Rectal smooth muscle tissue (tissue), 1 donor: ENCODE results near the gene ZNRD2.
A peak's percentile ranks its signal among the peaks of the same experiment; 100 is the strongest.

Experiments
- H3K27ac ChIP-seq: one replicate; pipeline ENCODE4 v1.7.0; 2013; ENCODE audit warnings: low read depth, low read length, inconsistent platforms
- H3K27me3 ChIP-seq: one replicate; pipeline ENCODE4 v1.7.0; 2013; ENCODE audit warnings: low read length; ENCODE audit not compliant: control insufficient read depth, insufficient read depth
- H3K36me3 ChIP-seq: one replicate; pipeline ENCODE4 v1.7.0; 2013; ENCODE audit warnings: low read length; ENCODE audit not compliant: control insufficient read depth, insufficient read depth
- H3K4me1 ChIP-seq: one replicate; pipeline ENCODE4 v1.7.0; 2013; ENCODE audit warnings: low read length; ENCODE audit not compliant: control insufficient read depth, insufficient read depth
- H3K4me3 ChIP-seq: one replicate; pipeline ENCODE4 v1.7.0; 2013; ENCODE audit warnings: low read length
- H3K9ac ChIP-seq: one replicate; pipeline ENCODE4 v1.7.0; 2013; ENCODE audit warnings: low read length

The ZNRD2 gene

DNA sequence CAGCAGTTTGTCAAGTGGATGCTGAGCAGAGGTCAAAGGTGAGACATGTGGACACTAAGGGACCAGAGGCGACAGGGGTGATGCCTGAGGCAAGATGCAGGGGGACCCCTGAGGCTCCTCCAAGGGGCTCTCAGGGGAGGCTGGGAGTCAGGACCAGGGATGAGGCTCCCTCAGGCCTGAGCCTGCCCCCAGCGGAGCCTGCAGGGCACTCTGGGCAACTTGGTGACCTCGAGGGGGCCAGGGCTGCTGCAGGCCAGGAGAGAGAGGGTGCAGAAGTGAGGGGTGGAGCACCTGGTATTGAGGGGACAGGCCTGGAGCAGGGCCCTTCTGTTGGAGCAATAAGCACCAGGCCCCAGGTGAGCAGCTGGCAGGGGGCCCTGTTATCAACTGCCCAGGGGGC lies 11.7 kb downstream of the ZNRD2 start:
- peaks cover 13% of the 10 kb centered on the region for H3K4me1 ChIP-seq
- no peak overlapping the region for H3K27ac ChIP-seq
- H3K36me3 ChIP-seq, result peaks cover 39% of the 10 kb centered on the region
- H3K27me3 ChIP-seq, result no peaks in the 10 kb centered on the region
- no peak overlapping the region for H3K4me3 ChIP-seq
- no peak overlapping the region for H3K9ac ChIP-seq

DNA sequence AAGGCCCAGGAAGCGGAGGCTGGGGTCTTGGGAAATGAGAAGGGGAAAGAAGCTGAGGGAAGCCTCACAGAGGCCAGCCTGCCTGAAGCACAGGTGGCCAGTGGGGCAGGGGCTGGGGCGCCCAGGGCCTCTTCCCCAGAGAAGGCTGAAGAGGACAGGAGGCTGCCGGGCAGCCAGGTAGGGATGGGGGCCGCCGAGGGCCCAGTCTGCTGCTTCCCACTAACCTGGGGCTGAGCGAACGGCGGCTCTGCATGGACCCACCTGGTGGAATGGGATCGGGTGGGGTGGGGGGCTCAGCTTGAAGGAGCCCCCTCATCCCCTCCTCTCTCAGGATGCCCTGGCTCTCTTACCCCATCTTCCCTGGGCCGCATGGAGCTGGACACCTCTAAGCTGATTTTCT lies 13.3 kb downstream of the ZNRD2 start:
- peaks cover 42% of the 10 kb centered on the region for H3K36me3 ChIP-seq
- H3K27me3 ChIP-seq, result no peaks in the 10 kb centered on the region
- H3K4me1 ChIP-seq, result peaks cover 18% of the 10 kb centered on the region
- H3K9ac ChIP-seq, result no peak overlapping the region
- H3K27ac ChIP-seq, result no peak overlapping the region
- no peak overlapping the region for H3K4me3 ChIP-seq

DNA sequence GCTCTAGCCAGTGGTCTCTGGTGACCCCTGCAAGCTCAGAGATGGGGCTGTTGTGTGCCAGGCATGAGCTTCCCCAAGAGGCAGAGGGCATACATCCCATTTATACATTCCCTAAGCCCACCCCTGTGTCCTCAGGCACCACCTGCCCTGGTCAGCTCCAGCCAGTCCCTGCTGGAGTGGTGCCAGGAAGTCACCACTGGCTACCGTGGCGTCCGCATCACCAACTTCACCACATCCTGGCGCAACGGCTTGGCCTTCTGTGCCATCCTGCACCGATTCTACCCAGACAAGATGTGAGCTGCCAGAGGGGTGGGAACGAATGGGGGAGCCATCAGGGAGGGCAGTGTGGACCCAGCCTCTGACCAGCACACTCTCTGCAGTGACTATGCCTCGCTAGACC lies 13.8 kb downstream of the ZNRD2 start:
- Histone ChIP-seq H3K4me3 (no peak overlapping the region), H3K4me1 (peaks cover 18% of the 10 kb centered on the region), H3K27me3 (no peaks in the 10 kb centered on the region), H3K27ac (peak overlapping the region; percentile 25), H3K36me3 (peaks cover 42% of the 10 kb centered on the region), H3K9ac (no peak overlapping the region)

DNA sequence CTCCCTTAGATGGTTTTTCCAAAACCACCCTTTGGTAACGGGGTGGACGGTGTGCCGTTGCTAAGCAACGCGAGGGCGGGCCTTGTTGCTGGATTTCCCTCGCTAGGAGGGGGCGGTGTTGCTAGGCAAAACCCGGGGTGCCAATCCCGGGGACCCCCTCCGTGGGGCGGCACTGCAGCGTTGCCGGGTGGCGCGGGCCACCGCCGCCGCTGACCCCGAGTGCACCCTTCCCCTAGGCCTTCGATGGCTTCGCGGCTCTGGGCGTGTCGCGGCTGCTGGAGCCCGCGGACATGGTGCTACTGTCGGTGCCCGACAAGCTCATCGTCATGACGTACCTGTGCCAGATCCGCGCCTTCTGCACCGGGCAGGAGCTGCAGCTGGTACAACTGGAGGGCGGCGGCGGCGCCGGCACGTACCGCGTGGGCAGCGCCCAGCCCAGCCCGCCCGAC lies 14.5 kb downstream of the ZNRD2 start:
- no peak overlapping the region for H3K27ac ChIP-seq
- no peak overlapping the region for H3K9ac ChIP-seq
- H3K36me3 ChIP-seq, result peaks cover 40% of the 10 kb centered on the region
- peaks cover 18% of the 10 kb centered on the region for H3K4me1 ChIP-seq
- H3K27me3 ChIP-seq, result no peaks in the 10 kb centered on the region
- H3K4me3 ChIP-seq, result no peak overlapping the region

DNA sequence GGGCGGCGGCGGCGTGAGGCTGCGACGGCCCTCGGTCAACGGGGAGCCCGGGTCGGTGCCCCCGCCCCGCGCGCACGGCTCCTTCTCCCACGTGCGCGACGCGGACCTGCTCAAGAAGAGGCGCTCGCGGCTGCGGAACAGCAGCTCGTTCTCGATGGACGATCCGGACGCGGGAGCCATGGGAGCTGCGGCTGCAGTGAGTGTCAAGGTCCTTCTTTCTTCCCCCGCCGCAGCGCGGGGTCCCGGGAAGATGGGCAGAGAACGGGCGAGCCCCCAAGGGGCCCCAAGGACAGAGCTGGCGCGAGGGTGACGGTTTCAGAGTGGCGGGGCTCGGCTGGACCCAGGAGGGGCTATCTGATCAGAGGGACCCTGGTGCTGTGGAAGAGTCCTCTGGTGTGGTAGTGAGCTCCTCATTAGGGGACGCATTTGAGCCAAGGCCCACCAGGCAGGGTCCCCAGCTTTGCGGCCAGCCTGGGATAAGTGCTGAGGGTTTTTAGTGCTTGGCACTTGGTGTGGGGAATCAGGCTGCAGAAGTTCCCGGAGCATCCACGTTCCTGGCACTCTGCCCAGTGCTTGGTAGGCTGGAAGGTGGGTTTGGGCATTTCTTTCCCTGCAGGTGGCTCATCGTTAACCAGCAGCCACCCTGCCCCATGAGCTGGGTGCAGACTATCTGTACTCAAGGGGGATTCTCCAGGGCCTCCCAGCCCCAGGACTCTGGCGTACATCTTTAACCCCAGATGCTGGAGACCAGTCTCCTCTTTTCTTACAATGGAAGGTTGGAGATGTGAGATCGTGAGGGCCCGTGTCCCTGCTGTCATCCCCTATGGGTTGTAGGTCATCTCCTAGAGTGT lies 15.3 kb downstream of the ZNRD2 start:
- Histone ChIP-seq H3K27me3 (no peaks in the 10 kb centered on the region), H3K36me3 (peaks cover 35% of the 10 kb centered on the region), H3K4me3 (no peak overlapping the region), H3K9ac (no peak overlapping the region), H3K4me1 (peaks cover 18% of the 10 kb centered on the region), H3K27ac (peak overlapping the region; percentile 19)

DNA sequence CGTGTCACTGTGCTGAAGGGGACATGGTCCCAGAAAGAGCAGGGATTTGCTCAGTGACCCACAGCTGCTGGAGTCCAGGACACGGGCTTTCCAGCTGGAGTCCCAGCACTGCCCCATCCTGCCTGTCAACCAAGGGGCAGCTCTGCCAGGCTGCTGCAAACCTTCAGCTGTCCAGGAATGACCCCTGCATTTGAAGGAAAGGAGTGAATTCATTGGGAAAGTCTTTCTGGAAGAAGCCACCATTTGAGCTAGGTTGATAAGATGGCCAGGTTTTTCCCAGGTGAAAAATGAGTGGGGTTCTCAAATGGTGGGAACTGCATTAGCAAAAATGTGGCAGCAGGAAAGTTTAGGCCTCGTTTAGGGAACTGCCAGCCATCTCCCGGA lies 16.0 kb downstream of the ZNRD2 start:
- Histone ChIP-seq H3K4me1 (peaks cover 18% of the 10 kb centered on the region), H3K9ac (no peak overlapping the region), H3K4me3 (no peak overlapping the region)

DNA sequence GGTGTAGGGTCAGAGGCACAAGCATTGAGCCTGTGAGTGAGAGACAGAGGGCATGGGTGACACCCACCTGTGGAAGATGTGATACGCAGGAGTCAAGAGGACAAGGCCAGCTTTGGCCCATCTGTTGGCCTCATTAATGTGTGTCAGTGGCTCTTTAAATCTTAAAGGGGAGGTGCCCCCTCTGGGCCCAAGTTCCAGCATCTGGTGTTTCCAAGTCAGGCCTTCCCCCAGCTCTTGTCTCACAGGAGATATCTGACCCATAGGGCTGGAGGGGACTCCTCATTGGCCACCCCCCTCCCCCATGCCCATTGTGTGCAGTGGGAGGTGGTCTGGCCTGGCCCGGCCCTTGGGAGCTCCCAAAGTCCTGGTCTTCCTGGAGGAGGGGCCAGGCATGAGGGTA lies 16.4 kb downstream of the ZNRD2 start:
- H3K9ac ChIP-seq, result no peak overlapping the region
- peaks cover 18% of the 10 kb centered on the region for H3K4me1 ChIP-seq
- peaks cover 25% of the 10 kb centered on the region for H3K36me3 ChIP-seq
- H3K4me3 ChIP-seq, result no peak overlapping the region
- peak overlapping the region; percentile 19 for H3K27ac ChIP-seq
- H3K27me3 ChIP-seq, result no peaks in the 10 kb centered on the region

More for the DNA sequence above, 16.0 kb downstream of the ZNRD2 start:
- Histone ChIP-seq H3K27me3 (no peaks in the 10 kb centered on the region), H3K27ac (peak overlapping the region; percentile 19), H3K36me3 (peaks cover 29% of the 10 kb centered on the region)

DNA sequence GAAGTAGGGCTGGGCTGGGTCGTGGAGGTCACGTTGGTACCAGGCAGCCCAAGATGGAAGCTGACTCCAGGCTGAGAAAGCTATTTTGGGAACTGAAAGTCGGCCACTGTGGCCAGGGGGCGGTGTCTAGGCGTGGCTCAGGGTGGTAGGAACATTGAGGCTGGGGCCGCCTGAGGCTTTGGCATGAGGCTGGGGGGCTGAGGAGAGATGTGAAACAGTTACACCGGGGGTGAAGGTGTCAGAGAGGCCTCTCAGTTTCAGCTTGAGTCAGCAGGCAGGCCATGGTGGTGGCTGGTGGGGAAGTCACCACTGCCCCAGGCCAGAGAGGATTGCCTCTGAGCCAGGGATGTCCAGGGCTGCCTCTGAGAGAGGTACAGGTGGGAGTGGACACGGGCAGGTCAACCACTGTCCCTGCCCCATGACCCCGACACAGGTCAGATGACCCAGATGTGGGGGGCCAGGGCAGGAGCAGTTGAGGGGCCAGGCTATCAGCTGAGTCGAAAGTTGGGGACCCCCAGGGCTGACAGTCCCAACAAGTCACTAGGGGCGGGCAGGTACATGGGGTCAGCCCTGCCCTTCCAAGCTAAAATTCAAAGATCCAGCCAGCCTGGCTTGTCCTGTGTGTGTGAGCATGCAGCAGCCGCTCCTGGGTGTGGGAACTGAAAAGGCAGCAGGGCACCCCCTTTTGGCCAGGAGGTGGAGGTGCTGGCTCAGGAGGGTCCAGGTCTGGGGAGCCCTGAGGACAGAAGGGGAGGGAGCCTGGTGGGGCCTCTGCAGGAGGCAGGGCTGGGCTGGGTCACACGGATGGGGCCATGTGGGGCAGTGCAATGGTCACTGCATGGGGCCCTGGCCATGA lies 18.1 kb downstream of the ZNRD2 start:
- Histone ChIP-seq H3K36me3 (peaks cover 24% of the 10 kb centered on the region), H3K4me1 (peaks cover 23% of the 10 kb centered on the region), H3K27ac (peak overlapping the region; percentile 62), H3K4me3 (no peak overlapping the region), H3K9ac (no peak overlapping the region), H3K27me3 (no peaks in the 10 kb centered on the region)

DNA sequence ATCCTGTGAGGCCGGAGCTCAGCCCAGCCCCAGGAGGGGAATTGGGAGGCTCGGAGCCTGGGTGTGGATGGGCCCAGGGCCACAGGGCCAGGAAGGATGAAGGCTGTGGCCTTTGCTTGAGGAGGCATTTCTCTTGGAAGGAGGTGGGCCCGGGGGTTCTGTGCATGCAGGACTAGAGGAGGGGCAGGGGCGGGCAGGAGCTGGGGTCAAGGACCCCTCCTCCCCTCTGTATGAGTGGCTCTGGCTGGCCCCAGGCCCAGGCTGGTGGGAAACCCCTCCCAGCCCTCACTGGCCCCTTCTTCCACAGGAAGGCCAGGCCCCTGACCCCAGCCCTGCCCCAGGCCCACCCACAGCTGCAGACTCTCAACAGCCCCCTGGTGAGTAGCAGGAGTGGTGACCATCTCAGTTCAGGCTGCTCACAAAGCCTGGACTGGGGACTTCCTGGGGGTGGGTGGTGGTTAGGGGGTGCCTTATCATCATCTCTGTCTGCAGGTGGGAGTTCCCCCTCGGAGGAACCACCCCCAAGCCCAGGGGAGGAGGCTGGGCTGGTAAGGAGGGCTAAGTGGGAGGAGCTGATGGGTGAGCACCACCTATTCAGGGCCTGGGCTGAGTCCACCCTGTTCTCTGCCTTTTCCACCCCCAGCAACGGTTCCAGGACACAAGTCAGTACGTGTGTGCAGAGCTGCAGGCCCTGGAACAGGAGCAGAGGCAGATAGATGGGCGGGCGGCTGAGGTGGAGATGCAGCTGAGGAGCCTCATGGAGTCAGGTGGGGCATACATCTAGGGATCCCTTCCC lies 19.4 kb downstream of the ZNRD2 start:
- Histone ChIP-seq H3K4me3 (no peak overlapping the region), H3K9ac (no peak overlapping the region), H3K27me3 (no peaks in the 10 kb centered on the region), H3K36me3 (peaks cover 16% of the 10 kb centered on the region), H3K4me1 (peaks cover 27% of the 10 kb centered on the region), H3K27ac (no peak overlapping the region)

DNA sequence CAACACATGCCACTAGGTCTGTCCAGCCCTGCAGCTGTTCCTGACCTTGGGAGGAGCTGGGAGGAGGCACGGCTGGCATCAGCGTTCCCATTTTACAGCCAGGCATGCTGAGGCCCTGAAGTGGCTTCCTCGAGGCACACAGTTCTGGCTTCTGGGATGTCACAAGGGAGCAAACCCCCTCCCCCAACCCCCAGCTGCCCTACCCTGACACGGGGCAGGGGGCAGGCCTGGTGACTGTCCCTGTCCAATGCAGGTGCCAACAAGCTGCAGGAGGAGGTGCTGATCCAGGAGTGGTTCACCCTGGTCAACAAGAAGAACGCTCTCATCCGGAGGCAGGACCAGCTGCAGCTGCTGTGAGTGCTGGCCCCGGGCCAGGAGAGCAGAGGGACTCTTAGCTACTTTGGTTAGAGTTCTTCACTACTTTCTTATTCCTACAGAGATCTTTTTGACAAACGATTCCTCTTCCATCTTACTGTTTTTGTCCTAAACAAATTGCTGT lies 20.0 kb downstream of the ZNRD2 start:
- peaks cover 16% of the 10 kb centered on the region for H3K36me3 ChIP-seq
- no peak overlapping the region for H3K27ac ChIP-seq
- H3K4me1 ChIP-seq, result peaks cover 27% of the 10 kb centered on the region
- no peaks in the 10 kb centered on the region for H3K27me3 ChIP-seq
- H3K4me3 ChIP-seq, result no peak overlapping the region
- no peak overlapping the region for H3K9ac ChIP-seq

DNA sequence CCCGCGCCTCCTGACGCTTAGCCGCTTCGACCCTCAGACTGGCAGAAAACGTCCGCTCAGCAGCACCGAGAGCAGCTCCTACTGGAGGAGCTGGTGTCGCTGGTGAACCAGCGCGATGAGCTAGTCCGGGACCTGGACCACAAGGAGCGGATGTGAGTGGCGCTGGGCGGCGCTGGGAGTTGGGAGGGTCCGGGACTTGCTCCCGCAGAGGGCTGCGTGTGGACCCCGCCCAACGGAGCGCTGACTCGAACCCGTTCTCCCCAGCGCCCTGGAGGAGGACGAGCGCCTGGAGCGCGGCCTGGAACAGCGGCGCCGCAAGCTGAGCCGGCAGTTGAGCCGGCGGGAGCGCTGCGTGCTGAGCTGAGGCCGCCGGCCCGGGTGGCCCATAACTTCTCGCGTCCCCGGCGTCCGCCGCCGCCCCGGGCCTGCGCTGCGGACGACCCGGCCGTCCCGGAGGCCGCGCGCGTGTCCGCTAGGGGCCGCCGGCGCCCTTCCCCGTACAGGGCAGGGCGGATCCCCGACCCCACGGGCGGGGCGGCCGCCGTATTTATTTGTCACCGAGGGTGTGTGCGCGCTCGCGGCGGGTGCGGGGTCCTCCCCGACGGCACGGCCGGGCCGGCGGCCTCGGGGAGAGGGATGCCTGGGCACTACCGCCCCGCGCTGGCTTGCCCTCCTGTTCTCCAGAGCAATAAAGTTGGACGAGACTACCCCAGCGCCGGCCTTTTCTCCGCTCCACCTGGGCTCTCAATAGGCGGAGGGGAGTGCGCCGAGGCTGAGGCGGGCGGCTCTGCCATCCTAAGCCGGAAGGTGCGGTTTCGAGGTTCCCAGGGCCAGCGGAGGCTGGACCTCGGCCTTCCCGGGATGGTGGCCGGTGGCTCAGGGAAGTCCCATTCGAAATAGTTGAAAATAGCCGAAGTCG lies 21.9 kb downstream of the ZNRD2 start:
- Histone ChIP-seq H3K4me3 (peak overlapping the region; percentile 8), H3K9ac (no peak overlapping the region), H3K27me3 (no peaks in the 10 kb centered on the region), H3K27ac (no peak overlapping the region), H3K4me1 (peaks cover 21% of the 10 kb centered on the region), H3K36me3 (peaks cover 11% of the 10 kb centered on the region)
